HepG2 (cell line): ENCODE data around the gene PP2D1. TPM values are rescaled to one million over a fixed set of nuclear protein-coding genes. Genes with fewer than 3 reads are reported as not detected.

Experiments
- ATAC-seq: fragments of 200-7000 bp; cut with Tn5 transposase; 3 replicates; pipeline ENCODE4 v1.9.1; 2020; ENCODE audit warnings: mild to moderate bottlenecking, moderate library complexity
- BruUV-seq: library from RNA; stranded (reverse); fragments of 400-500 nt; replicated peaks from 2 replicates; lab custom pipeline; 2021; lab: Mats Ljungman, UMichigan
- CTCF ChIA-PET: fragments of 300-600 bp; formaldehyde crosslinking; extraction: SDS; loops from one replicate; lab custom pipeline; 2021; ENCODE audit warnings: low total read pairs, inconsistent platforms, low intra/inter-chr PET ratio; lab: Yijun Ruan, JAX
- POLR2A ChIA-PET: fragments of 350-600 bp; sonication (Branson Sonifier 250); formaldehyde crosslinking; loops from one replicate; lab custom pipeline; 2020; ENCODE audit warnings: antibody characterized with exemption, inconsistent platforms; lab: Yijun Ruan, JAX
- DNase-seq: peaks from one replicate; pipeline ENCODE4 v3.0.0-alpha.2; 2015; ENCODE audit warnings: low spot score
- FAIRE-seq: peaks from 3 replicates; lab custom pipeline; 2011; peaks lifted over from hg19 to GRCh38; lab: Jason Lieb, UNC
- H2AFZ ChIP-seq: one replicate; pipeline ENCODE4 v1.6.1; 2011; ENCODE audit warnings: low read length, inconsistent platforms
- H3K27ac ChIP-seq: fragments of 300-600 bp; 3 replicates; pipeline ENCODE4 v1.8.0; 2011; ENCODE audit warnings: mixed run types, mild to moderate bottlenecking, mixed read lengths, low read length, inconsistent platforms; ENCODE audit not compliant: insufficient read depth; ENCODE audit errors: extremely low read length
- H3K27me3 ChIP-seq, 2 experiments: fragments of 200-600 bp in 1 of 2; 2 replicates in 1 of 2; 3 replicates in 1 of 2; pipeline versions ENCODE4 v1.6.0 to v1.8.0; 2011; ENCODE audit warnings: low read length in 2 of 2, mild to moderate bottlenecking in 2 of 2, moderate library complexity in 2 of 2, inconsistent platforms in 1 of 2; ENCODE audit not compliant: insufficient read depth in 2 of 2, control insufficient read depth in 1 of 2
- H3K36me3 ChIP-seq, 2 experiments: fragments of 200-600 bp in 1 of 2; replicated peaks in 1 of 2; 2 replicates in 1 of 2; 3 replicates in 1 of 2; pipeline versions ENCODE4 v1.5.1 to v1.8.0; 2011; ENCODE audit warnings: low read length in 2 of 2, inconsistent platforms in 1 of 2; ENCODE audit not compliant: insufficient read depth in 2 of 2, control insufficient read depth in 1 of 2
- H3K4me1 ChIP-seq: 2 replicates; pipeline ENCODE4 v1.5.1; 2012; ENCODE audit warnings: low read length, inconsistent platforms; ENCODE audit not compliant: insufficient read depth
- H3K4me2 ChIP-seq: 2 replicates; pipeline ENCODE4 v1.6.0; 2011; ENCODE audit warnings: low read depth, low read length, inconsistent platforms
- H3K4me3 ChIP-seq, 3 experiments: fragments of 200-600 bp in 1 of 3; sonication (generic), shearing (Covaris generic) in 1 of 3; replicated peaks in 1 of 3; 2 replicates each; pipeline ENCODE4 v1.5.1; 2011 to 2016; ENCODE audit warnings: low read length in 3 of 3, inconsistent platforms in 2 of 3, low read depth in 2 of 3, mild to moderate bottlenecking in 2 of 3, control low read depth in 1 of 3, mixed read lengths in 1 of 3; ENCODE audit not compliant: insufficient read depth in 1 of 3
- H3K79me2 ChIP-seq: one replicate; pipeline ENCODE4 v1.6.1; 2011; ENCODE audit warnings: low read length, inconsistent platforms; ENCODE audit not compliant: insufficient read depth
- H3K9ac ChIP-seq: 2 replicates; pipeline ENCODE4 v1.6.0; 2011; ENCODE audit warnings: mild to moderate bottlenecking, low read depth, low read length, inconsistent platforms; ENCODE audit not compliant: insufficient read depth
- H3K9me3 ChIP-seq: 2 replicates; pipeline ENCODE4 v1.5.1; 2012; ENCODE audit warnings: mild to moderate bottlenecking, low read length
- H4K20me1 ChIP-seq: 2 replicates; pipeline ENCODE4 v1.6.0; 2011; ENCODE audit warnings: inconsistent platforms, mild to moderate bottlenecking, low read length, moderate library complexity; ENCODE audit not compliant: insufficient read depth
- BORCS8-MEF2B ChIP-seq: sonication (generic); formaldehyde crosslinking; IDR thresholded peaks from 2 replicates; pipeline ENCODE4 v1.8.0; 2022; ENCODE audit warnings: mild to moderate bottlenecking, missing genetic modification reagents
- JUN ChIP-seq: sonication (generic); formaldehyde crosslinking; IDR thresholded peaks from 2 replicates; pipeline ENCODE4 v1.4.0; 2020; ENCODE audit warnings: mild to moderate bottlenecking, missing genetic modification reagents
- KDM3A ChIP-seq: IDR thresholded peaks from 2 replicates; pipeline ENCODE4 v1.6.1; 2018; ENCODE audit warnings: low read depth, missing compliant biosample characterization
- KLF9 ChIP-seq: IDR thresholded peaks from 2 replicates; pipeline ENCODE4 v1.6.1; 2016; ENCODE audit warnings: low read depth
- NCOR1 ChIP-seq: fragments of 200-600 bp; sonication (generic); IDR thresholded peaks from 2 replicates; pipeline ENCODE4 v1.7.0; 2017; ENCODE audit warnings: antibody characterized with exemption, low read length, borderline replicate concordance
- NFIB ChIP-seq: sonication (generic); formaldehyde crosslinking; IDR thresholded peaks from 2 replicates; pipeline ENCODE4 v1.9.0; 2021; ENCODE audit warnings: missing genetic modification reagents, mild to moderate bottlenecking, borderline replicate concordance
- RFXANK ChIP-seq: IDR thresholded peaks from 2 replicates; pipeline ENCODE4 v1.6.1; 2016
- SATB2 ChIP-seq: sonication (generic); formaldehyde crosslinking; IDR thresholded peaks from 2 replicates; pipeline ENCODE4 v1.5.0; 2020; ENCODE audit warnings: missing genetic modification reagents
- ZBTB3 ChIP-seq: sonication (generic); formaldehyde crosslinking; IDR thresholded peaks from 2 replicates; pipeline ENCODE4 v1.4.0; 2020; ENCODE audit warnings: low read depth, mild to moderate bottlenecking, moderate library complexity, missing genetic modification reagents, borderline replicate concordance
- ZFP36L2 ChIP-seq: sonication (generic); formaldehyde crosslinking; IDR thresholded peaks from 2 replicates; pipeline ENCODE4 v1.4.0; 2020; ENCODE audit warnings: missing genetic modification reagents
- ZNF530 ChIP-seq: sonication (generic); formaldehyde crosslinking; IDR thresholded peaks from 2 replicates; pipeline ENCODE4 v1.5.0; 2020; ENCODE audit warnings: low read depth, mild to moderate bottlenecking, missing genetic modification reagents
- ZNF589 ChIP-seq: sonication (generic); formaldehyde crosslinking; conservative IDR thresholded peaks from 2 replicates; pipeline ENCODE4 v1.8.0; 2022; ENCODE audit warnings: mild to moderate bottlenecking, moderate library complexity, missing genetic modification reagents
- WGBS: methylation state at CpG from one replicate; pipeline ENCODE4 v1.1.6; 2017; ENCODE audit warnings: low lambda C conversion rate; 5-methylcytosine and 5-hydroxymethylcytosine counted together
- in situ Hi-C: cut with HindIII; loops from 2 replicates; pipeline ENCODE4 v1.10.0; 2017; ENCODE audit warnings: low pct_unique_long_range_greater_than_20kb; ENCODE audit not compliant: extremely low pct_ligation_motif_present
- intact Hi-C: fragments of 100-400 bp; cut with micrococcal nuclease; formaldehyde crosslinking; loops from one replicate; pipeline ENCODE4 v1.10.0; 2022; ENCODE audit not compliant: unreplicated experiment
- polyA plus RNA-seq, 8 experiments: library from polyadenylated mRNA; depleted of rRNA in 3 of 8; stranded (reverse) in 7 of 8; unstranded in 1 of 8; fragments of >200 nt; fragmentation: Illumina TruSeq in 4 of 8; extraction: Trizol in 4 of 8; gene quantifications; 2 replicates each; pipeline versions ENCODE4 v1.2.1 to v1.2.3, GENCODE V29; 2011 to 2016; ENCODE audit warnings: low read depth in 4 of 8, missing spikeins in 1 of 8, mixed read lengths in 1 of 8; ENCODE audit not compliant: insufficient read depth in 1 of 8
- total RNA-seq, 5 experiments: library from RNA; depleted of rRNA; stranded (reverse); fragments of >200 nt; fragmentation: Illumina TruSeq; extraction: Trizol; gene quantifications; 2 replicates each; pipeline ENCODE4 v1.2.3, GENCODE V29; 2016; ENCODE audit warnings: low read depth in 1 of 5
- TF ChIP-seq, protein P1 (sequence below): sonication (generic); formaldehyde crosslinking; conservative IDR thresholded peaks from 2 replicates; pipeline ENCODE4 v1.4.0; 2020; ENCODE audit warnings: missing genetic modification reagents
- TF ChIP-seq, protein P2 (sequence below): IDR thresholded peaks from 2 replicates; pipeline ENCODE4 v1.6.1; 2016; ENCODE audit warnings: missing genetic modification reagents, missing compliant biosample characterization
- TF ChIP-seq, protein P3 (sequence below): IDR thresholded peaks from 2 replicates; pipeline ENCODE4 v1.6.1; 2016; ENCODE audit warnings: low read depth, control low read depth
- TF ChIP-seq, protein P4 (sequence below): sonication (generic); formaldehyde crosslinking; IDR thresholded peaks from 2 replicates; pipeline ENCODE4 v1.4.0; 2020; ENCODE audit warnings: missing genetic modification reagents; ENCODE audit errors: not compliant biosample characterization

Gene PP2D1
- total and polyA plus RNA-seq, 2 of the 13 experiments (the other 11 are each of a cell fraction or from before 2014, with no cell fraction given): not detected

DNA sequence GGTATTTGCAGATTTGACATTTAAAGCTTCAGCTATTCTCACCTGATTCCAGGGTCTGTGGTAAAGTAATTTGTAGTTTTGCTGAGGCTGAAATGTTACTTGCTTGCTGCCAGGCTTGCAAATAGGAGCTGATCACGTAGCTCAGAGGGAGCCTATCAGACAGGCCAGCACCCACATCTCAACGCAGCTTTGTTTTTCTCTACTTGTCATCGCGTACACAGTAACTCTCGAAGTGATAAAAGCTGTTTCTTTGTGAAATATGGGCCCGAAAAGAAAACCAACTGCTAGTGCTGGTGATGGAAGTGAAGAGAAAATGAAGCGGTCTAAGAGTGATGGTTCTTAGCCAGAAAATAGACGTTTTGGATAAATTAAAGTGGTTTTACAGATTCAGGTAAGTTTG, 41.7 kb downstream of the PP2D1 start:
- Histone ChIP-seq H4K20me1 (peaks cover 10% of the 10 kb centered on the region), H3K4me1 (no peaks in the 10 kb centered on the region), H3K79me2 (peaks cover 61% of the 10 kb centered on the region), H3K27ac (no peak overlapping the region), H3K4me3 (no peak overlapping the region), H2AFZ (no peak overlapping the region), H3K4me2 (no peak overlapping the region), H3K36me3 (peaks cover 4 to 32% of the 10 kb centered on the region in 2 experiments; a peak in 3 of 5 replicates), H3K9me3 (no peaks in the 10 kb centered on the region), H3K27me3 (no peaks in the 10 kb centered on the region), H3K9ac (no peak overlapping the region)
- 93% methylated on average over 8 of the region's 8 CpGs for WGBS
- no peak for ATAC-seq
- CTCF ChIA-PET: no interaction called here
- in situ Hi-C loops (no loop called here), intact Hi-C loops (no loop called here)
- POLR2A ChIA-PET: no interaction called here
- DNase-seq: no peak
- no peak for TF ChIP-seq RFXANK (CRISPR knock-in tag)
- BruUV-seq: no TSS peak
- no peak for FAIRE-seq

DNA sequence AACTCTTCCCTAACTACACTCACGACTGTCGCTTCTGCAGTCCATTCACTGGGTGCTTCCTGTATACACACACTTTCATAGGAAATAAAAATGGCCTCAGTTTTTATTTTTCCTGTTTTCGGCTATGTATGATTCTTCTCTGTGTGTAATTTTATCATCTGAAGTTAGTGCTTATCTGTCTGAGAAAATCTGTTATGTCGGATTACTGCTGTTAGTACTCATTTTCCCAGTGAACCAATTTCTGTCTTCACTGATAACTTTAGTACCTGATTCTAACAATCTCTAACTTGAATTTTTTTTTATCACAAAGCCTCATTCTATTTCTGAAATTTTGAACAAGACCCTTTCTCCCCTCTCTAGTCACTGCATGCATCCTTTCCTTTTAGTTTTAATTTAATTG, 44.3 kb downstream of the PP2D1 start:
- Histone ChIP-seq H3K36me3 (peaks cover 4 to 22% of the 10 kb centered on the region in 2 experiments; a peak in 3 of 5 replicates), H2AFZ (no peak overlapping the region), H3K4me2 (no peak overlapping the region), H3K27ac (no peak overlapping the region)
- no peak for ATAC-seq
- no peak for FAIRE-seq
- no peak for TF ChIP-seq JUN (CRISPR knock-in tag)
- no peak for TF ChIP-seq BORCS8-MEF2B (CRISPR knock-in tag)
- no peak for TF ChIP-seq SATB2 (CRISPR knock-in tag)
- no peak for TF ChIP-seq ZNF589 (CRISPR knock-in tag)
- no peak for TF ChIP-seq ZFP36L2
- TF ChIP-seq KLF9 (CRISPR knock-in tag): no peak
- no peak for TF ChIP-seq NFIB (CRISPR knock-in tag)
- TF ChIP-seq NCOR1: no peak
- TF ChIP-seq, protein P1, sequence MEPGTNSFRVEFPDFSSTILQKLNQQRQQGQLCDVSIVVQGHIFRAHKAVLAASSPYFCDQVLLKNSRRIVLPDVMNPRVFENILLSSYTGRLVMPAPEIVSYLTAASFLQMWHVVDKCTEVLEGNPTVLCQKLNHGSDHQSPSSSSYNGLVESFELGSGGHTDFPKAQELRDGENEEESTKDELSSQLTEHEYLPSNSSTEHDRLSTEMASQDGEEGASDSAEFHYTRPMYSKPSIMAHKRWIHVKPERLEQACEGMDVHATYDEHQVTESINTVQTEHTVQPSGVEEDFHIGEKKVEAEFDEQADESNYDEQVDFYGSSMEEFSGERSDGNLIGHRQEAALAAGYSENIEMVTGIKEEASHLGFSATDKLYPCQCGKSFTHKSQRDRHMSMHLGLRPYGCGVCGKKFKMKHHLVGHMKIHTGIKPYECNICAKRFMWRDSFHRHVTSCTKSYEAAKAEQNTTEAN (CRISPR knock-in tag): no peak
- TF ChIP-seq, protein P2, sequence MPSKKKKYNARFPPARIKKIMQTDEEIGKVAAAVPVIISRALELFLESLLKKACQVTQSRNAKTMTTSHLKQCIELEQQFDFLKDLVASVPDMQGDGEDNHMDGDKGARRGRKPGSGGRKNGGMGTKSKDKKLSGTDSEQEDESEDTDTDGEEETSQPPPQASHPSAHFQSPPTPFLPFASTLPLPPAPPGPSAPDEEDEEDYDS: no peak
- TF ChIP-seq KDM3A: no peak
- no peak for TF ChIP-seq ZBTB3 (CRISPR knock-in tag)
- TF ChIP-seq, protein P3, sequence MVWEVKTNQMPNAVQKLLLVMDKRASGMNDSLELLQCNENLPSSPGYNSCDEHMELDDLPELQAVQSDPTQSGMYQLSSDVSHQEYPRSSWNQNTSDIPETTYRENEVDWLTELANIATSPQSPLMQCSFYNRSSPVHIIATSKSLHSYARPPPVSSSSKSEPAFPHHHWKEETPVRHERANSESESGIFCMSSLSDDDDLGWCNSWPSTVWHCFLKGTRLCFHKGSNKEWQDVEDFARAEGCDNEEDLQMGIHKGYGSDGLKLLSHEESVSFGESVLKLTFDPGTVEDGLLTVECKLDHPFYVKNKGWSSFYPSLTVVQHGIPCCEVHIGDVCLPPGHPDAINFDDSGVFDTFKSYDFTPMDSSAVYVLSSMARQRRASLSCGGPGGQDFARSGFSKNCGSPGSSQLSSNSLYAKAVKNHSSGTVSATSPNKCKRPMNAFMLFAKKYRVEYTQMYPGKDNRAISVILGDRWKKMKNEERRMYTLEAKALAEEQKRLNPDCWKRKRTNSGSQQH (CRISPR knock-in tag): no peak
- no peak for TF ChIP-seq ZNF530 (CRISPR knock-in tag)
- TF ChIP-seq, protein P4, sequence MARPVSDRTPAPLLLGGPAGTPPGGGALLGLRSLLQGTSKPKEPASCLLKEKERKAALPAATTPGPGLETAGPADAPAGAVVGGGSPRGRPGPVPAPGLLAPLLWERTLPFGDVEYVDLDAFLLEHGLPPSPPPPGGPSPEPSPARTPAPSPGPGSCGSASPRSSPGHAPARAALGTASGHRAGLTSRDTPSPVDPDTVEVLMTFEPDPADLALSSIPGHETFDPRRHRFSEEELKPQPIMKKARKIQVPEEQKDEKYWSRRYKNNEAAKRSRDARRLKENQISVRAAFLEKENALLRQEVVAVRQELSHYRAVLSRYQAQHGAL (CRISPR knock-in tag): no peak
- TF ChIP-seq, all 625 proteins: peak for 0
- no peak for DNase-seq
- ChIA-PET POLR2A (no interaction called here), CTCF (no interaction called here)
- Histone ChIP-seq H3K79me2 (peaks cover 73% of the 10 kb centered on the region), H3K4me3 (no peak overlapping the region), H4K20me1 (peaks cover 12% of the 10 kb centered on the region), H3K27me3 (no peaks in the 10 kb centered on the region), H3K4me1 (no peaks in the 10 kb centered on the region), H3K9me3 (no peaks in the 10 kb centered on the region), H3K9ac (no peak overlapping the region)
- no TSS peak for BruUV-seq
- 98% methylated on average over 4 of the region's 4 CpGs for WGBS
- in situ Hi-C loops (no loop called here), intact Hi-C loops (no loop called here)
